ENCODE data around the gene CALML4. TPM values are rescaled to one million over a fixed set of nuclear protein-coding genes. Genes with fewer than 3 reads are reported as not detected.
A peak's percentile ranks its signal among the peaks of the same experiment; 100 is the strongest.

Gene CALML4
- total and polyA plus RNA-seq, 4 donors: 3.6 to 8.0 (median 6.5) TPM

GRCh38 chr15:68208636-68209240, 3.6 kb upstream of the CALML4 start (continued):
- no peak for TF ChIP-seq CTCF (IDR thresholded peaks at IDR 0.05; ENCODE audit: low read depth, low read length, missing input control)
- no peak for TF ChIP-seq FOXA1 (IDR thresholded peaks at IDR 0.05)
- no peak for TF ChIP-seq YY1 (IDR thresholded peaks at IDR 0.05)
- no peak for TF ChIP-seq TAF1 (conservative IDR thresholded peaks at IDR 0.05)
- no peak for TF ChIP-seq SP1 (IDR thresholded peaks at IDR 0.05)

DNA sequence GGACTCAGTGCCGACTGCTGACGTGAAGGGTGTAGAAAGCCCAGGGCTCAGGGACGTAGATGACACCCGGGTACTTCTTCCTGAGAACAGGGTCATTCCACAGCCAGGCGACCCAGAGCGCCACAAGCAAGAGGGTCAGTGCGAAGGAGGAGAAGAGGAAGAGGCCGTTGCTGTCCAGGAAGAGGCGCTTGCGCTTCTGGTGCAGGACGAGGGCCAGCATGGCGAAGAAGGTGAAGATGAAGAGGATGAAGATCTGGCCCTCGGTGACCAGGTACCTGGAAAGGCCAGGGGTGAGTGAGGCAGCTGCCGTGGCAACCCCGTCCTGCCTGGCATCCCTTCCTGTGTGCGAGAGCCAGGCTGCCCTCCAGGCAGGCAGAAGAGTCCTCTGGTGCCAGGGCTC, 3.0 kb upstream of the CALML4 start:
- no peak overlapping the region for H3K4me3 ChIP-seq (ENCODE audit: low read depth in 1 of 3, low read length in 3 of 3)
- H3K27me3 ChIP-seq (ENCODE audit: control insufficient read depth in 4 of 4, insufficient read depth in 4 of 4, low read length in 3 of 4): no peaks in the 10 kb centered on the region
- TF ChIP-seq EGR1 (IDR thresholded peaks at IDR 0.05; ENCODE audit: low read depth in 2 of 2): no peak
- TF ChIP-seq GABPA (IDR thresholded peaks at IDR 0.05 in 1 of 2, conservative IDR thresholded peaks at IDR 0.05 in 1 of 2): no peak
- no peak for TF ChIP-seq FOXA2 (IDR thresholded peaks at IDR 0.05)
- no peak for TF ChIP-seq JUND (IDR thresholded peaks at IDR 0.05)
- no peak for TF ChIP-seq TAF1 (conservative IDR thresholded peaks at IDR 0.05)
- TF ChIP-seq CTCF (IDR thresholded peaks at IDR 0.05; ENCODE audit: low read depth, low read length, missing input control): no peak
- no peak for TF ChIP-seq HNF4A (conservative IDR thresholded peaks at IDR 0.05)
- TF ChIP-seq NR2F2 (IDR thresholded peaks at IDR 0.05): no peak
- TF ChIP-seq HNF4G (IDR thresholded peaks at IDR 0.05): no peak
- no peak overlapping the region for H3K27ac ChIP-seq (ENCODE audit: low read depth in 1 of 2, low read length in 2 of 2)
- WGBS: 83% methylated on average over 16 of the region's 16 CpGs
- DNase-seq (ENCODE audit: low spot score): peak; percentile 22
- no peak overlapping the region for H3K9ac ChIP-seq (ENCODE audit: low read depth in 1 of 2, low read length in 2 of 2)
- H3K36me3 ChIP-seq (ENCODE audit: control insufficient read depth in 4 of 4, insufficient read depth in 3 of 4, low read depth in 1 of 4, low read length in 3 of 4): no peaks in the 10 kb centered on the region
- H3K4me1 ChIP-seq (ENCODE audit: control insufficient read depth in 4 of 4, insufficient read depth in 4 of 4, low read length in 3 of 4): peaks cover 11 to 31% (median 20%) of the 10 kb centered on the region in 4 donors
- no peaks in the 10 kb centered on the region for H3K9me3 ChIP-seq (ENCODE audit: control insufficient read depth in 4 of 4, low read length in 3 of 4)

DNA sequence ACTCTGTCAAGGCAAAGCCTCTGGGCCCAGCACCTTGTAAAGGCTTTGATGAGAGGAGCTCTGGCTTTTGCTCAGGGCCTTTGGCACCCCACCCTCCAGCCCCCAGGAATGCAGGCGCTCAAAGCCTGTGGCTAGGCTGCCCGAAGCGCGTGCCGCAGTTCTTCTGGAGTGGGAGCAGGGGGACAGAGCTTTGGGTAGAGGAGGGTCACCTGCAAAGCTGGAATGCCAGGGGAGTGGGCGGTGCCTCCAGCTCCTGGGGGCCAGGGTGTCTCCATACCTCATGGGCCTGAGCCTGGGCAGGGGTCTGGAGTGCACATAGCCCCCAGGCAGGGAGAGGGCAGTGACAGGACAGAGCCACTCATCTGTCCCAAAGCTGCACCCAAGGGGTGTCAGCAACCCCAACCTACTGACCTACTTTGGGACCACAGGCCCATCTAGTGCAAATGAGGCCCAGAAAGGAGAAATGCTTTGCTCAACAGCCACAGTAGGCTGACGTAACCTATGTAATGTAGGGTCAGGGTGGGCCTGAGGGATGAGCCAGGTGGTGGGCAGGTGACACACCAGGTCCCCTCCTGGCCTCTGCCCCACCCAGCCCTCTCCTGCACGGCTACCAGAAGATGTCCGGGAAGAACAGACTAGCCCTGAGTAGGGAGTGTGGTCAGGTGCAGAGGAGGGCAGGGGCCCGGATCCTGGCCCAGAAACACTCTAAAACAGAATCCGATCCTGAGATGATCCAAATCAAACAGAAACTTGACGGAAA, 2.2 kb upstream of the CALML4 start:
- Histone ChIP-seq H3K27me3 (ENCODE audit: control insufficient read depth in 4 of 4, insufficient read depth in 4 of 4, low read length in 3 of 4) (no peaks in the 10 kb centered on the region), H3K4me1 (ENCODE audit: control insufficient read depth in 4 of 4, insufficient read depth in 4 of 4, low read length in 3 of 4) (peaks cover 11 to 31% (median 20%) of the 10 kb centered on the region in 4 donors), H3K9me3 (ENCODE audit: control insufficient read depth in 4 of 4, low read length in 3 of 4) (no peaks in the 10 kb centered on the region), H3K9ac (ENCODE audit: low read depth in 1 of 2, low read length in 2 of 2) (no peak overlapping the region), H3K27ac (ENCODE audit: low read depth in 1 of 2, low read length in 2 of 2) (no peak overlapping the region), H3K4me3 (ENCODE audit: low read depth in 1 of 3, low read length in 3 of 3) (no peak overlapping the region), H3K36me3 (ENCODE audit: control insufficient read depth in 4 of 4, insufficient read depth in 3 of 4, low read depth in 1 of 4, low read length in 3 of 4) (no peaks in the 10 kb centered on the region)
- TF ChIP-seq, protein P1, sequence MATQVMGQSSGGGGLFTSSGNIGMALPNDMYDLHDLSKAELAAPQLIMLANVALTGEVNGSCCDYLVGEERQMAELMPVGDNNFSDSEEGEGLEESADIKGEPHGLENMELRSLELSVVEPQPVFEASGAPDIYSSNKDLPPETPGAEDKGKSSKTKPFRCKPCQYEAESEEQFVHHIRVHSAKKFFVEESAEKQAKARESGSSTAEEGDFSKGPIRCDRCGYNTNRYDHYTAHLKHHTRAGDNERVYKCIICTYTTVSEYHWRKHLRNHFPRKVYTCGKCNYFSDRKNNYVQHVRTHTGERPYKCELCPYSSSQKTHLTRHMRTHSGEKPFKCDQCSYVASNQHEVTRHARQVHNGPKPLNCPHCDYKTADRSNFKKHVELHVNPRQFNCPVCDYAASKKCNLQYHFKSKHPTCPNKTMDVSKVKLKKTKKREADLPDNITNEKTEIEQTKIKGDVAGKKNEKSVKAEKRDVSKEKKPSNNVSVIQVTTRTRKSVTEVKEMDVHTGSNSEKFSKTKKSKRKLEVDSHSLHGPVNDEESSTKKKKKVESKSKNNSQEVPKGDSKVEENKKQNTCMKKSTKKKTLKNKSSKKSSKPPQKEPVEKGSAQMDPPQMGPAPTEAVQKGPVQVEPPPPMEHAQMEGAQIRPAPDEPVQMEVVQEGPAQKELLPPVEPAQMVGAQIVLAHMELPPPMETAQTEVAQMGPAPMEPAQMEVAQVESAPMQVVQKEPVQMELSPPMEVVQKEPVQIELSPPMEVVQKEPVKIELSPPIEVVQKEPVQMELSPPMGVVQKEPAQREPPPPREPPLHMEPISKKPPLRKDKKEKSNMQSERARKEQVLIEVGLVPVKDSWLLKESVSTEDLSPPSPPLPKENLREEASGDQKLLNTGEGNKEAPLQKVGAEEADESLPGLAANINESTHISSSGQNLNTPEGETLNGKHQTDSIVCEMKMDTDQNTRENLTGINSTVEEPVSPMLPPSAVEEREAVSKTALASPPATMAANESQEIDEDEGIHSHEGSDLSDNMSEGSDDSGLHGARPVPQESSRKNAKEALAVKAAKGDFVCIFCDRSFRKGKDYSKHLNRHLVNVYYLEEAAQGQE (IDR thresholded peaks at IDR 0.05): no peak
- TF ChIP-seq HNF4G (IDR thresholded peaks at IDR 0.05) (no peak), HNF4A (conservative IDR thresholded peaks at IDR 0.05) (no peak), NR2F2 (IDR thresholded peaks at IDR 0.05) (no peak), RAD21 (IDR thresholded peaks at IDR 0.05) (no peak), FOXA2 (IDR thresholded peaks at IDR 0.05) (no peak), ZBTB33 (IDR thresholded peaks at IDR 0.05) (no peak), SP1 (IDR thresholded peaks at IDR 0.05) (no peak), FOXA1 (IDR thresholded peaks at IDR 0.05) (no peak), EGR1 (IDR thresholded peaks at IDR 0.05; ENCODE audit: low read depth in 2 of 2) (no peak), GABPA (IDR thresholded peaks at IDR 0.05 in 1 of 2, conservative IDR thresholded peaks at IDR 0.05 in 1 of 2) (no peak), TAF1 (conservative IDR thresholded peaks at IDR 0.05) (no peak), JUND (IDR thresholded peaks at IDR 0.05) (no peak)
- TF ChIP-seq, protein P2, sequence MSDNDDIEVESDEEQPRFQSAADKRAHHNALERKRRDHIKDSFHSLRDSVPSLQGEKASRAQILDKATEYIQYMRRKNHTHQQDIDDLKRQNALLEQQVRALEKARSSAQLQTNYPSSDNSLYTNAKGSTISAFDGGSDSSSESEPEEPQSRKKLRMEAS (IDR thresholded peaks at IDR 0.05): no peak
- peak; percentile 28 for DNase-seq (ENCODE audit: low spot score)
- 86% methylated on average over 12 of the region's 12 CpGs for WGBS

Measured in liver (tissue), 9 donors.